ENCODE results near the gene FBXL7.

- TF ChIP-seq POLR2AphosphoS5 (IDR thresholded peaks at IDR 0.05; ENCODE audit: low read depth, low read length) (no peak), JUND (IDR thresholded peaks at IDR 0.05; ENCODE audit: low read length) (no peak), SIN3A (conservative IDR thresholded peaks at IDR 0.05 in 1 of 2, IDR thresholded peaks at IDR 0.05 in 1 of 2; ENCODE audit: low read depth in 1 of 2, low read length in 2 of 2) (no peak), POLR2A (IDR thresholded peaks at IDR 0.05; ENCODE audit: control extremely low read depth in 1 of 2, low read depth in 2 of 2, low read length in 2 of 2) (no peak), E2F6 (IDR thresholded peaks at IDR 0.05) (no peak), CHD1 (IDR thresholded peaks at IDR 0.05; ENCODE audit: low read depth, low read length) (no peak), EZH2 (IDR thresholded peaks at IDR 0.05; ENCODE audit: low read depth, low read length, severe bottlenecking) (no peak), CTCF (IDR thresholded peaks at IDR 0.05; ENCODE audit: control extremely low read depth in 1 of 3, insufficient read depth in 1 of 3, low read depth in 1 of 3, low read length in 3 of 3) (no peak), CBX5 (IDR thresholded peaks at IDR 0.05; ENCODE audit: low read depth, low read length) (no peak), CHD2 (IDR thresholded peaks at IDR 0.05; ENCODE audit: low read length) (no peak)
Observed at GRCh38 chr5:15650266-15650665, 150.3 kb downstream of the FBXL7 start.

Data from H1 (cell line).